Fibroblast of skin of right quadriceps (primary cell): ENCODE data around the gene SCNN1B.
"Not testable (repeated sequence)": the region's sequence is repeated elsewhere in the genome, so short reads cannot be mapped to it uniquely, and the experiment has no call there.

Source experiments
- DNase-seq: peaks from one replicate; pipeline ENCODE4 v3.0.0-alpha.2; 2013

The SCNN1B gene

DNA sequence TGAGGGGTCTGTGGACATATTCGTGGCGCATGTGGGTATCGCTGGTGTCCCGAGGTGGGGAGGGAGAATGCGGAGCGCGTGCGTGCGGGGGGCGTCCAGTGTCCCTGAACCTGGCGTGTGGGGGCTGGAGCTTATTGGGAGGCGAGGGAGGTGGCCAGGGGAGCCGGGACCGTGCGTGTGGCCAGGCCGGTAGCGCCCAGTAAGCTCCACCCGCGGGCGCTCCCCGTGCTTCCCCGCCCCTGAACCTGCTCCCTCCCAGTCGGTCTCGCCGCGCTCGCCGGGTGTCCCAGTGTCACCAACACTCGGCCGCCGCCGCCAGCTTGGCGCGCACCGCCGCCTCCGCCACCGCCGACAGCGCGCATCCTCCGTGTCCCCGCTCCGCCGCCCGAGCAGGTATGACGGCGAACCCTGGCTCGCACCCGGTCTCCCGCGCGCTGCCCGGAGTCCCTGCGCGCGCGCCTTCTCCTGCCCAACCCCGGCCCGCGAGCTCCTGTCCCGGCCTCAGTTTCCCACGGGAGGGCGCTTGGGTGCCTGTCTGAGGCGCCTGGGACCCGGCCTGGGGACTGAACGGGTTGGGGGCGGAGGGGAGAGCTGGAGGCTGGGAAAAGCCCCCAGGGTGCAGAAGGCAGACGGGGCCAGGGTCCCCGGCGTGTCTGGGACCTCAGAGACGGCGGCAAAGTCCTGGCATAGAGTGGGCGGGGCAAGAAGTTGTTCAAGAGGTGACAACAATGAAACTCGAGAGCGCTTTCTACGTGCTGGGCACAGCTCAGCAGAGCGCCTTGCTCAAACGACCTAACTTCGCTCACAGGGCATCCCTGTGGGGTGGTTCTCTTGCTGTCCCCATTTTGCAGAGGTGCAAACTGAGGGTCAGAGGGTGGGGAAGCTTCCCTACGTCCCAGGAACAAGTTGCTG is at the start of gene SCNN1B:
Gene SCNN1B, plus strand, starts transcription at position 258 of the 912 bp plus-strand sequence. CDS start 46,298 bp downstream, outside the sequence.
- no peak for DNase-seq

DNA sequence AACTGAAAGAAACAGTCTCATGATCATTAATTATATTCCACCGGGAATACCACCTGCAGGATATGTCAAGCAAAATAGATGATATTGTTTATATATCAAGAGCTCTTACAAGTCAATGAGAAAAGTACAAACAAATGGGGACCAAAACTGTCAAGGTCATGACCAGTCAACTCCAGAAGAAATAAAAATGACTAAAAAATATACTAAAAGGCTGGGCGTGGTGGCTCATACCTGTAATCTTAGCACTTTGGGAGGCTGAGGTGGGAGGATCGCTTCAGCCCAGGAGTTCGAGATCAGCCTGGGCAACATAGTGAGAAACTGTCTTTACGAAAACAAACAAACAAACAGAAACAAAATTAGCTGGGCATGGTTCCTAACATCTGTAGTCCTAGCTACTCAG is 49.8 kb upstream of the SCNN1B start:
- no peak for DNase-seq

DNA sequence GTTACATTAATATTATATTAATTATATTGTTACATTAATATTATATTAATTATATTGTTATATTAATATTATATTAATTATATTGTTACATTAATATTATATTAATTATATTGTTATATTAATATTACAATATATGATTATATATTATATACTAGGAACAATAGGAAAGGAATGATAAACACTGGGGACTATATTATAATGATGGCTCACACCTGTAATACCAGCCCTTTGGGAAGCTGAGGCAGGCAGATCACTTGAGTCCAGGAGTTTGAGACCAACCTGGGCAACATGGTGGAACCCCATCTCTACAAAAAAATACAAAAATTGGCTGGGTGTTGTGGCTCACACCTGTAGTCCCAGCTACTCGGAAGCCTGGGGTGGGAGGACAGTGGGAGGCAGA is 48.5 kb upstream of the SCNN1B start:
- DNase-seq: not testable (repeated sequence)

DNA sequence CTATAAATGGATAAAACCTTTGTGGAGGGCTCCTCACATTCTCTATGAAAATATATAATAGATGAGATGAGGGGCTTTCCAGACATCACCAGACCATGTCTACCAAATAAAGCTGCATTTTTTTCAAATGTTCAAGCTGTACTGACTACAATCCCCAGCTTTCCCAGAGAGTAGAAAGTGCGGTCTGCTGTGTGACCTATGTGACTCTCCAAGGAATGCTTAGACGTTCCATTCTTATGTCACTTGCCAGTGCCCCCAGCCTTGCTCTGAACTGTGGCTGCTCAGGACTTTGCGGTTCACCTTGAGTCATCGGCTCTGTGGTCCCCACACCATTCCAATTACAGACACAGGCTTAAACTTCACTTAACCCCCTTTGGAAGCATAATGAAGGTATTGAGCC is 47.8 kb upstream of the SCNN1B start:
- DNase-seq: peak; percentile 45

DNA sequence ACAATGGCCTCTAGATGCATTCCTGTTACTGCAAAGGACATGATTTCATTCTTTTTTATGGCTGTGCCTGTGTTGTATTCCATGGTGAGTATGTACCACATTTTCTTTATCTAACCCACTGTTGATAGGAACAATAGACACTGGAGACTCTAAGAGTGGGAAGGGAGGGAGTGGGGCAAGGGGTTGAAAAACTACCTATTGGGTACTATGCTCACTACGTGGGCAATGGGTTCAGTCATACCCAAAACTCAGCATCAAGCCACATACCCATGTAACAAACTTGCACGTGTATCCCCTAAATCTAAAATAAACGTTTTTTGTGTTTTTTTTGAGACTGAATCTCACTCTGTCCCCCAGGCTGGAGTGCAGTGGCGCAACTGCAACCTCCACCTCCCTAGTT is 47.1 kb upstream of the SCNN1B start:
- DNase-seq: no peak

DNA sequence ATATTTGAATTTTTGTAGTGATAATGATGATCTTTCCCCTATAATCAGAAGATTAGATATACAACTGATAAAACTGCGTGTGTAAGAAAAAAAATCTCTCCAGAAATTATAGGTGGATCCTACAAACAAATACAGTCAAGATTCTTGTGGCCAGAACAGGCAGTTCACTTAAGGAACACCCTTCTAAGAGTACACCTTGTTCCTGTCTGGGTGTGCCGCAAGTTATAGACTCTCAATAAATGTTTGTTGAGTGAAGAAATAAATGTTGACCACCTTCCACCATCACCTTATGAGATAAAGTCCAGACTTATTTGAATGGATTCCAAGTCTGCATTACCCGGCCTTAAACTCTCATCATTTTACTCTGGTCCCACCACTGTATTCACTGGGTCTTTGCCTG is 45.7 kb upstream of the SCNN1B start:
- DNase-seq: no peak

GRCh38 chr16:23257682-23258081 is 44.4 kb upstream of the SCNN1B start:
- no peak for DNase-seq

DNA sequence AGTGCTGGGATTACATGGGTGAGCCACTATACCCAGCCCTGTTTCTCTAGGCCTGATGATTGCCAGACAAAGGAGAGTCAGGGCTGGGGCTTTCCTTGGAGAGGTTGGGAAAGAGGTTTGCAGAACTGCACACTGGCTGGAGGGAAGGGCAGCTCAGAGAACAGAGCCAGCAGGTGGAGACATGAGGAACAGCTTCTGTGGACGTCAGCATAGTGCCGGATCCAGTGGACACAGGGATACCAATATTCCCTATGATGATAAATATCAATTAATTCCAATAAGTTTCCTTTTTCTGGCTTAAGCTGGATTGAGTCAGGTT is 43.2 kb upstream of the SCNN1B start:
- no peak for DNase-seq

DNA sequence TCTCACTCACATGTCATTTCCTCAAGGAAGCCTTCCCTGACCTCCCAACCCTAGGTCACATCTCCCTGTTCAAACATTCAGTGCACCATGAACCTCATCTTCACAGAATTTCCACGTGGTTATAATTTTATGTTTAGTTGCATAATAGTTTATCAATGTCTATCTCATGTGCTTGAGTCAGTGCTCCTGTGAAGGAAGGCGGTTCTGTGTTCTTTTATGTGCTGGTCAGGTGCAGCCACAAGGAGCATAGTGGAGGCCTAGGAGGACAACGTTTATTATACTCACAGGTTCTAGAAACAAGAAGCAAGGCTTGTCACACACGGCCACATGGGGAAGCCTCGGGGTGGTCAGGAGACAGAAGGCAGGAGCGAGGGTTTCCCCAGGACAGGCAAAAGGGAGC is 34.5 kb upstream of the SCNN1B start:
- DNase-seq: no peak

GRCh38 chr16:23268561-23268960 is 33.5 kb upstream of the SCNN1B start:
- no peak for DNase-seq

GRCh38 chr16:23269248-23269953 is 32.7 kb upstream of the SCNN1B start:
- DNase-seq: no peak

DNA sequence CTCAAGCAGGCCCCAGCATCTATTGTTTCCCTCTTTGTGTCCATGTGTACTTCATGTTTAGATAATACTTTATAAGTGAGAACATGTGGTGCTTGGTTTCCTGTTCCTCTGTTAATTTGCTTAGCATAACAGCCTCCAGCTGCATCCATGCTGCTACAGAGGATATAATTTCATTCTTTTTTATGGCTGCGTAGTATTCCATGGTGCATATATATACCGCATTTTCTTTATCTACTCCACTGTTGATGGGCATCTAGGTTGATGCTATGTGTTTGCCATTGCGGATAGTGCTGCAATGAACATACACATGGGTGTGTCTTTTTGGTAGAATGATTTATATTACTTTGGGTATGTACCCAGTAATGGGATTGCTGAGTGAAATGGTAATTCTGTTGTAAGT is 31.4 kb upstream of the SCNN1B start:
- no peak for DNase-seq

DNA sequence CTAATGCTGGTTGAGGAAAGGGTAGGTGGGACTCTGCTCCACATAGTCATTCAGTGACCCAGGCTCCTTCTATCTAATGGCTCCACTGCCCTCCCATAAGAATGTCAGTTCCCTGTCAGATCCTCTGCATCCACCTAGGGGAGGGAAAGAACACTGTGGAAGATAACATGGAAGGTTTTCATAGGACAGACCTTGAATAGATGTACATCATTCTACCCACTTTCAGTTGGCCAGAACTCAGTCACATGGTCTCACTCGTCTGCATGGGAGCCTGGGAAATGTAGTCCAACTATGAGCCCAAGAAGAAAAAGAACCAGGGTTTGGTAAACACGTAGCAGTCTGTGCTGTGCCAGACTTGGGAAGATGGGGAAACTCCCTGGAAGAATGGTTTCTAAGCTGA is 27.1 kb upstream of the SCNN1B start:
- no peak for DNase-seq

DNA sequence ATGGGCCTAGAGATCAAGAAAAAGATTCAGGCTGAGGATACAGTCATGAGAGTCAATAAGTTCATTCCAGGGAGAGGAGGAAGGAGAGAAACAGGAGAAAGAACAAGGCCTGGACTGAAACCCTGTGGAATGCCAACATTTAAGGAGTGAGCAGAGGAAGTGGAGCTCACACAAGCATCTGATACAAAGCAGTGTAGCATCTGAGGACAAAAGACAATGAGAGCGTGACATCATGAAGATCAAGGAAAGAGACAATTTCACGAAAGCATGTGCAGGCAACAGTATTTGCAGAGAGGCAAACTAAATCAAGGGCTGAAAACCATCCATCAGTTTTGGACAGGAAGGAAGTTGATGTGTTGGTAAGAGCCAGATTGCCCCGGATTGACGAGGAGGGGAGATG is 25.3 kb upstream of the SCNN1B start:
- no peak for DNase-seq

DNA sequence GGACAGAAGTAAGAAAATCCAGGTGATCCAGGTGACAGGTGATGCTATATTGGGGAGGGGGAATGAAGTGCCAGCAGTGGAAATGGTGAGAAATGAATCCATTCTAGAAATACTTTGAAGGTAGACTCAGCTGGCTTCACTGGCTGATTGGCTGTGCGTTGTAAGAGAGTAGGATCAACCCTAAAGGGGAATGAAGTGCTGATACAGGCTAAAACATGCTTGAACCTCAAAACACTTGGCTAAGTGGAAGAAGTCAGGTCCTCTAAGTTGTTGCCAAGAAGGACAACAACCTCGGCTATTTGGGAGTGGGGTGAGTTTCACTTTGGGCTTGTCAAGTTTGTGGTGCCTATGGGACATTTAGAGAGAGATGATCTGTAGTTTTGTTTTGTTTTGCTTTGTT is 24.1 kb upstream of the SCNN1B start:
- DNase-seq: no peak

- no peak for DNase-seq
Measured at GRCh38 chr16:23279721-23280153, 22.4 kb upstream of the SCNN1B start.

DNA sequence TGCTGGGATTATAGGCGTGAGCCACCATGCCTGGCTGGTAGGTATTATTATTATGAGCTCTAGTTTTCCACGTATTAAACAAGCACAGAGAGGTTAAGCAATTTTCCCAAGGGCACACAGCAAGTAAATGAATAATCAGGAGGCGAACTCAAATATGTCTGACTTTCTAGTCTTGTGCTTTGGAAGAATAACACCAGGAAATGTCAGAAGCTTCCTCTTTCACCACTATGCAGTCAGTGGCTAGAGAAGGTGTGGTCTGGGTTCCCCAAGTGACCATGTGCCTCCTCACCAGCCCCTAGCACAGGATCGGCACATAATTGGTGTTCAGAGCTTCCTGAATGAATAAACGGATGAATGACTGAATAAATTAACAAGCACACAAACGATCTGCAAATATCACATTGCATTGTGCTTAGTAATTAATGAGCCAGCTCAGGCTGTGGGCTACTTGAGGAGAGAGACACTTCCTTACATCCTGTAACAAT is 21.6 kb upstream of the SCNN1B start:
- no peak for DNase-seq

DNA sequence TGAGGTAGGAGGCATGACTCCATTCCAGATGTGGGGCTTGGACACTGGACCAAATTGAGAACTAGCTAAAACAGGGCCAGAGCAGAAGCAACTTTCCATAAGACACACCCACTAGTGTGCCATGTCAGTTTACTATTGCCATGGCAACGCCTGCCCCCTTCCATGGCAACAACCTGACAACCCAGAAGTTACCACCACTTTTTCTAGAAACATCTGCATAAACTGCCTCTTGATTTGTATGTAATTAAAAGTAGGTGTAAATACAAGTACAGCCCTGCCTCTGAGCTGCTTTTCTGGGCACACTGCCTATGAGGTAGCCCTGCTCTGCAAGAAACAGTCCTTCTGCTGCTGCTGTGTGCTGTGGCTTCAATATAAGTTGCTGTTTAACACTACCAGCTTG is 19.5 kb upstream of the SCNN1B start:
- DNase-seq: no peak

DNA sequence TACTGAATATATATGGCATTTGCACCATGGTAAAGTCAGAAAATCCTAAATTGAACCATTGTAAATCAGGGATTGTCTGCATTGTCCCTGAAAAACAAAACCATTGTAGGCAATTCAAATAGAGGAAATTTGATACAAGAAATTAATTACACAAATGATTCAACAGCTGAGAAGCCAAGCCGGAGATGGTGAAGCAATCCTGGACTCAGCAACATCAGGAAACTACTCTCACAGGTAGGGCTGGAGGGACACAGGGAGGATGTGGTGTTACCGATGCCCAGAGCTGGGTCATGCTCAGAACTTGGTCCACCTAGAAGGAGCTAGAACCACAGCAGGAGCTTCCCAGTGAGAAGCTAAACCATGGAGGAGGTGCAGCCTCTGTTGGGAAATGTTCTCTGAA is 18.5 kb upstream of the SCNN1B start:
- no peak for DNase-seq

GRCh38 chr16:23284584-23284983 is 17.5 kb upstream of the SCNN1B start:
- no peak for DNase-seq

DNA sequence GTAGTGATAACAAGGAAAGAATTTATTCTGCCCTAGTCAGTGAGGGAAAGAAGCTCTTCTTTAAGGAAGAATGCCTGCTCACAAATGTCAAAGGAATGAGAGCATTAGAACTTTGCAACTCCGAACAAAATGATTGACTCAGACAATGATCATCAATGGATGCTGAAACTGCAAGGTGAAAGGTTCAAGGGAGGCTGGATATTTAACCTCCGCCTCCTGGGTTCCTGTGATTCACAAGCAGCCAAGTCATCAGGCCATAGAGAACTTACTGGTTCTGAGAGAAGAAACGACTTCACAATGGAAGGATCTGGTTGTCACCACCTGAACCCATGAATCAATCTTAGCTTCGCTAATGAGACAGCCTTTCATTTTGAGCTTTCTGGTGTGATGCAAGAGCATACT is 16.0 kb upstream of the SCNN1B start:
- peak; percentile 10 for DNase-seq

GRCh38 chr16:23288209-23288608 is 13.9 kb upstream of the SCNN1B start:
- DNase-seq: no peak

- no peak for DNase-seq
Measured at GRCh38 chr16:23288726-23289512, 13.2 kb upstream of the SCNN1B start.
